Measurements from ENCODE around the gene CDKN3.
"Not testable (repeated sequence)": the region's sequence is repeated elsewhere in the genome, so short reads cannot be mapped to it uniquely, and the experiment has no call there.

CDKN3 gene

DNA sequence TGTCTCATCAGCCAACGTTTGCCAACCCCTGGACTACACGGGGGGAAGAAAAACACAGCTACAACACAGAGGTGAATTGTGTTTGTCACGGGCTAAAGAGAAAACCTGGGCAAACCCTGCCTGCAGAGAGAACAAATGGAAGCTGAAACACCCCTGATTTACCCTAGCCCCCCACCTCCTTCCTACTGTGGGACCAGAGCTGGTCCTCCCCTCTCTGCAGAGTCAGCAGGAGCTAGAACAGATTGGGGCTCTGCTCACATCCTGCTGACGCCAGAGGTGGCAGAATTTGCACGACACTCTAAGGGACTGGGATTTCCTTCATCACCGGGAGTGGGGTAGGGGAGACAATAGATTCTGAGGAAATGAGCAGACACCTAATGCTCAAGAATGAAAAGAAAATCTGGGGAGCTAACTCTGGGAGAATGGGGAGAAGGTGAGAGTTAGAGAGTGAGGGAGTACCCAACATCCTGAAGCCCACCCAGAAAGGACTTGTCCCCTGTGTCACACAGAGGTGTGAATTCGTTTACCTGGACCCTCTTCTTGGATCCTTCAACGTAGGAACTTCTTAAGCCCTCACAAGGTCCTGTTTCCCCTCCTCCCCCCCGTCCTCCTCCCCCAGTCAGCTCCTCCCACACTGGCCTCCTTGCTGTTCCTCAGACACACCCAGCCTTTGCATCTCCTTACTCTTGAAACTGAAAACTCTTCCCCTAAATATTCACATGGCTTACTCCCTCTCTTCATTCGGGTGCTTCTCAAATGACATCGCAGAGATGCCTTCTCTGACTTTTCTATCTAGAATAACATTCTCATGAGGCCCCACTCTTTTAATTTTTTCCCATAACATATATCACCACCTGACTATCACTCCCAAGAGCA is 26.2 kb upstream of the CDKN3 start:
- no peak for DNase-seq

DNA sequence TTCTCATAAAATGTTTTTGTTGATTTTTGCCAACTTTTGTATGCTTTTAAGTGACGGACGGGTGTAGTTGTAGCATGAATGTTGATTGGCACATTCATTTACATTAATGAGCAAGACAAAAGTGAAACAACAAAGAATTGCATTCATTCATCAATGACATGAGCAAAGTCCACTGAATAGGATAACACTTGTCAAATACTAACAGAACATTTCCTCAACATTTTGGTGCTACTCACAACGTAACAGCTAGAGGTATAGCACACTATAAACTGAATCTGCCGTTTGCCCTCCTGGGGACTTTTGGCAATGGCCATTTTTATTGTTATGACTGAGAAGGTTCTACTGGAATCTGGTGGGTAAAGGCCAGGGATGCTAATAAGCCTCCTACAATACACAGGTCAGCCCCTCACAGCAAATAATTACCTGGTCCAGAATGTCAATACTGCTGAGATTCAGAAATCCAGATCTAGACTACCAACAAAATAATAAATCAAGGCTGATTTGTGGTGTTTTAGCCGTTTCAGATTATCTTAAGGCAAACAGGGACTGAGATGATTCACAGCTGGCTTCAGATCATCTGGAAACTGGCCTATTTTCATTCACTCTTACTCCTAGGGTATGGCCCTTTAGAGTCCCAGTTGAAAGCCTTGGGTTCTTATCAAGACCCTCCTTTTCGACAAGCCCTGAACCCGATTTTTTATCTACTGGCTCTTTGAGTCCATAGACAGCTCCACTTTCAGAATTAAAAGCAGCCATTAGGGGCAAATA is 22.5 kb upstream of the CDKN3 start:
- DNase-seq: no peak

DNA sequence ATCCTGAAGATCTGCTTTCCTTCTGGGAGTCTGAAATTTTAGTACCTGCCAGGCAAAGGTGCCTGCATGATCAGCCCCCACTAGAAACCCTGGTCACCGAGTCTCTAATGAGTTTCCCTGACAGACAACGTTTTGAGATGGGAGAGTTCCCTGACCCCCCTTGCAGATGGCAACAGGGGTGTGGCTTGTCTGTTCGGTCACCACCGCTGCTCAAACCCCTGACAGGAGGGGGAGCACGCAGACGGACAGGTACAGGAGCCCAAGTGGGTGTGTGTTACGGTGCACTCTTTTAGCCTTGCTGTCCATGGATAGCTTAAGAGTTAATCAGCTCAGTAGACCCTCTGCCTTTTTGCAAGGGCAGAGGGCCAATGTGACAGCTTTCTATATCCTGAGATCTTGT is 19.3 kb upstream of the CDKN3 start:
- no peak for DNase-seq

DNA sequence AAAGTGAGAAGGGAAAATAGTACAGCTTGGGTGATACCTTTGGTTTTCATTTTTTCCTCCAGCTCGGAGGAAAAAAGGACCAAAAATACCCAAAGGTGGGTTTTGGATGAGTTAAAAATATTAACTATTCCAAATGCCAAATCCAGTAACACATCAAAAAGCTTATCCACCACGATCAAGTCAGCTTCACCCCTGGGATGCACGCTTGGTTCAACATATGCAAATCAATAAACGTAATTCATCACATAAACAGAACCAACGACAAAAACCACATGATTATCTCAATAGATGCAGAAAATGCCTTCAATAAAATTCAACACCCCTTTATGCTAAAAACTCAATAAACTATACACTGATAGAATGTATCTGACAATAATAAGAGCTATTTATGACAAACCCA is 17.9 kb upstream of the CDKN3 start:
- DNase-seq: not testable (repeated sequence)

DNA sequence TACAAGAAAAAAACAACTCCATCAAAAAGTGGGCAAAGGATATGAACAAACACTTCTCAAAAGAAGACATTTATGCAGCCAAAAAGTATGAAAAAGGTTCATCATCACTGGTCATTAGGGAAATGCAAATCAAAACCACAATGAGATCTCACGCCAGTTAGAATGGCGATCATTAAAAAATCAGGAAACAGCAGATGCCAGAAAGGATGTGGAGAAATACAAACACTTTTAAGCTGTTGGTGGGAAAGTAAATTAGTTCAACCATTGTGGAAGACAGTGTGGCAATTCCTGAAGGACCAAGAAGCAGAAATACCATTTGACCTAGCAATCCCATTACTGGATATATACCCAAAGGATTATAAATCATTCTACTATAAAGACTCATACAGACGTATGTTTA is 16.2 kb upstream of the CDKN3 start:
- DNase-seq: not testable (repeated sequence)

DNA sequence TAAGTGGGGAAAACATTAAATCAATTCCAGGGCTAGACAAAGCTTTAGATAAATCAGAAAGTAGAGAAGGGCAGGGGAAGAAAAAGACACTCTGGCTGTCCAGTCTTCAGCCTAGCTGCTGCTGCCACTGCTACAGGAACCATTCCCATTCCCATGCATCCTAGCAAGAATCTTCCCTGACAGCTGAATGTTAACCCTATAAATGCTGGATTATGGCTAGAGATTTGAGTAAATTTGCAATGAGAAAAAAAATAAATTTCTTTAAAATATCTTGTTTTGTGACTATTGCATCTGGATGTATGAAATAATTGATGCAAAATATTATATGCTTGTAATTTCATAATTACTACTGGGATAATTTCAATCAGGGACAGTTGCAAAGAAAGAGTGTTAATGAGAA is 15.0 kb upstream of the CDKN3 start:
- no peak for DNase-seq

DNA sequence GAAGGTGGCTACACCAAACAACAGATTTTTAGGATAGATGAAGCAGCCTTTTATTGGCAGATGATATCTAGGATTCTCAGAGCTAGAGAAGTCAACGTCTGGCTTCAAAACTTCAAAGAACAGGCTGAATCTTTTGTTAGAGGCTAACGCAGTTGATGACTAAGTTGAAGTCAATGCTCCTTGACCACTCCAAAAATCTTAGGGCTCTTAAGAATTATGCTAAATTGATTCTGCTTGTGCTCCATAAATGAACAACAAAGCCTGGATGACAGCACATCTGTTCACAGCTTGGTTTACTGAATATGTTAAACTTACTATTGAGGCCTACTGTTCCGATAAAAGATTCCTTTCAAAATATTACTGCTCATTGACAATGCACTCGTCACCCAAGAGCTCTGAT is 13.0 kb upstream of the CDKN3 start:
- DNase-seq: no peak

DNA sequence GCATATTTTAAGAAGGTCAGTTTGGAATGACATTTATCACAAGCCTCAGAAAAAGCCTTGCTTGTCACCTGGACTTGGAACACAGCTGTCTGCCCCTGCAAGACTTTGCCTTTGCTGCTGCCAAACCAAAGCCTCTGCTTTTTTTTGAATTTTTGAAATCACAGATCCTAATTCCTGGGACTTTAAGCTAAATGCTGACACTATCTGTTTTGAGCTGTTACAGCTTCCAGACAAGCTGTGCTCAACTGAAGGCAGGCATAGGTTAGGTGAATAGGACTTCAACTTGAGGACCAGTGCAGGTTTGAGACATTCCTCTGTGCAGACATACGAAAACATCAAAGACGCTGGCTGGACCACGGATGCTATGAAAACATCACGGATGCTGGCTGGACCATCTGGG is 11.3 kb upstream of the CDKN3 start:
- no peak for DNase-seq

DNA sequence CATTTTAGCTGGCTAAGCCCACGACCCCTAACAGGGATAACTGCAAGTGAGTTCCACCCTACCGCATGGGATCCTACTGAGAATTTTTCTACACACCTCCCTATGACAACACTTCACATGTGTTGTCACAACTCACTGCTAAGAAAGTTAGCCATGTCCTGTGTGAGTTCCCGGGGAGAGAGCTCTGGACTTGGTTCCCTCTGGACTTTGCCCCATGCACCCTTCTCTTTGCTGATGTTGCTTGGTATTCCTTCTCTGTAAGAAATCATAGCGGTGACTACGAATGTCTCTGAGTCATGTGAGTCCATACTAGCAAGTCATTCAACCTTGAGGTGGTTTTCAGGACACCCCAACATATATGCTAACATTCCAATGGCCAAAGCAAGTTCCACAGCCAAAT is 9.5 kb upstream of the CDKN3 start:
- DNase-seq: no peak

DNA sequence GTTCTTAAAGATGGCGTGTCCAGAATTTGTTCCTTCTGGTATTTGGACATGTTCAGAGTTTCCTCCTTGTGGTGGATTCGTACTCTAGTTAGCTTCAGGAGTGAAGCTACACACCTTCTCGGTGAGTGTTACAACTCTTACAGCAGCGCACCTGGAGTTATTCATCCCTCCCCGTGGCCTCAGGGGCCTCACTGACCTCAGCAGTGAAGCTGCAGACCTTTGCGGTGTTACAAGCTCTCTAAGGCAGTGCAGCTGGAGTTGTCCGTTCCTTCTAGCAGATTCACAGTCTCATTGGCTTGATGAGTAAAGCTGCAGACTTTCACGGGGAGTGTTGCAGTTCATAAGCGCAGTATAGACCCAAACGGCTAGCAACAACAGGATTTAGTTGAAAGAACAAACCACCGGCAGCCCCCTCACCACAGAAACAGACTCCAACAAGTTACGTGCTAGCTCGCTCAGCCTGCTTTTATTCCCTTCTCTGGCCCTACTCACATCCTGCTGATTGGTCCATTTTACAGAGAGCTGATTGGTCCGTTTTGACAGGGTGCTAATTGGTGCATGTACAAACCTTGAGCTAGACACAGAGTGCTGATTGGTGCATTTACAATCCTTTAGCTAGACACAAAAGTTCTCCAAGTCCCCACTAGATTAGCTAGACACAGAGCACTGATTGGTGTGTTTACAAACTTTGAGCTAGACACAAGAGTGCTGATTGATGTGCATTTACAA is 4.5 kb upstream of the CDKN3 start:
- DNase-seq: no peak

DNA sequence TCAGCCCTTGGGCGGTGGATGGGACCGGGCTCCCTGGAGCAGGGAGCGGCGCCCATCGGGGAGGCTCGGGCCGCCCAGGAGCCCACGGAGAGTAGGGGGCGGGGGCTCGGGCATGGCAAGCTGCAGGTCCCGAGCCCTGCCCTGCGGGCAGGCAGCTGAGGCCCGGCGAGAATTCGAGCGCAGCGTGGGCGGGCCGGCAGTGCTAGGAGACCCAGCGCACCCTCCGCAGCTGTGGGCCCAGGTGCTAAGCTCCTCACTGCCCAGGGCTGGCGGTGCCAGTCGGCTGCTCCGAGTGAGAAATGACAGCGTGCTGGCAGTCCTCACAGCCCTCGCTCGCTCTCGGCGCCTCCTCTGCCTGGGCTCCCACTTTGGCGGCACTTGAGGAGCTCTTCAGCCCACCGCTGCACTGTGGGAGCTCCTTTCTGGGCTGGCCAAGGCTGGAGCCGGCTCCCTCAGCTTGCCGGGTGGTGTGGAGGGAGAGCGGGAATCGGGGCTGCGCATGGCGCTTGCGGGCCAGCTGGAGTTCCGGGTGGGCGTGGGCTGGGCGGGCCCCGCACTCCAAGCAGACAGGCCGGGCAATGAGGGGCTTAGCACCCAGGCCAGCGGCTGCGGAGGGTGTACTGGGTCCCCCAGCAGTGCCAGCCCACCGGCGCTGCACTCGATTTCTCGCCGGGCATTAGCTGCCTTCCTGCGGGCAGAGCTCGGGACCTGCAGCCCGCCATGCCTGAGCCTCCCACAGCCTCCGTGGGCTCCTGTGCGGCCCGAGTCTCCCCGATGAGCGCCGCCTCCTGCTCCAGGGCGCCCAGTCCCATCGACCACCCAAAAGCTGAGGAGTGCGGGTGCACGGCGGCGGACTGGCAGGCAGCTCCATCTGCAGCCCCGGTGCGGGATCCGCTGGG is 3.6 kb upstream of the CDKN3 start:
- DNase-seq: not testable (repeated sequence)

DNA sequence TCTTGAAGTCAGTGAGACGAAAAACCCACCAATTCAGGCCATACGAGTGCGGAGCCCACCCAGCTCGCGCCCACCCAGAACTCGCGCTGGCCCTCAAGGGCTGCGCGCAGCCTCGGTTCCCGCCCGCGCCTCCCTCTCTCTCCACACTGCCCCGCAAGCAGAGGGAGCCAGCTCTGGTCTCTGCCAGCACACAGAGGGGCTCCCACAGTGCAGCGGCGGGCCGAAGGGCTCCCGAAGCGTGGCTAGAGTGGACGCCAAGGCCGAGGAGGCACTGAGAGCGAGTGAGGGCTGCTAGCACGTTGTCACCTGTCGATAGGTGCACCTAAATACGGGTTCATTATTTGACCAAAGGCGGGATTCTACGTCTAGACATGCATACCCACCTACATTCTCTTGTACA is 2.2 kb upstream of the CDKN3 start:
- no peak for DNase-seq

DNA sequence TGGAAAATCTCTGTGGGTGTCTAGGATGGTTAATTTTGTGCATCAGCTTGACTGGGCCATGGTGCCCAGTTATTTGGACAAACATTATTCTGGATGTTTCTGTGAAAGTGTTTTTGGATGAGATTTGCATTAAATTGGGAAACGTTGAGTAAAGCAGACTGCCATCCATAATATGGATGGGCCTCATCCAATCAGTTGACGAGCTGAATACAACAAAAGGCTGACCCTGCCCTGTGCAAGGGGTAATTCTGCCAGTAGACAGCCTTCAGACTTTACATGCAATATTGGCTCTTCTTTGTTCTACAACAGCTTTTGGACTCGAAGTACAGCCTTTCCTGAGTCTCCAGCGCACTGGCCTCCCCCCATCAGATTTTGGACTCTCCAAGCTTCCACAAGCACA is 1.5 kb upstream of the CDKN3 start:
- no peak for DNase-seq

DNA sequence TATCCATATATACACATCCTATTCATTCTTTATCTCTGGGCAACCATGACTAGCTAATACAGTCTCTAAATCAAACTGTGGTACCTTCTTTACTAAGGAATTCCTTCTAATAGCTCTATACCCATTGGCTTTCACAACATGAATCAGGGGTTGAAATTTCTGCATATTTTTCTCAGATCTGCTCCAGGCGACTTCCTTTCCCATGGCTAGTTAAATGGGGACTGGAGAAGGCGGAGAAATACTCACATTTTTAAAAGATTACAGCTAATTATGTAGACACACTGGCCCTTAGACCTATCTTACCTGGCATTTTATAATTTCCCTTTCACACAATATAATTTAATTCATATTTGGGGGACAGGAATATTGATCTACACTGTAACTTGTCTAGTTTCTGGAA is 1.1 kb upstream of the CDKN3 start:
- no peak for DNase-seq

DNA sequence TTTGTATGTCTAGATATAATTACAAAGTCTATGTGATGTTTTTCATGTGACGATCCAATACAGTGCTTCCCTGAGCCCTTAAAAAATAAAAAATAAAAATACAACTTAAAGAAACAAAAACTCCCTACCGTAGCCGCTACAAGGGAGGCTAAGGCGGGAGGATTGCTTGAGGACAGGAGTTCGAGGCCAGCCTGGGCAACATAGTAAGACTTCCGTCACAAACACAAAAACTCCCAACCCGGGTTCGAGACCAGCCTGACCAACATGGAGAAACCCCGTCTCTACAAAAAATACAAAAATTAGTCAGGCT is 669 bp upstream of the CDKN3 start:
- no peak for DNase-seq

DNA sequence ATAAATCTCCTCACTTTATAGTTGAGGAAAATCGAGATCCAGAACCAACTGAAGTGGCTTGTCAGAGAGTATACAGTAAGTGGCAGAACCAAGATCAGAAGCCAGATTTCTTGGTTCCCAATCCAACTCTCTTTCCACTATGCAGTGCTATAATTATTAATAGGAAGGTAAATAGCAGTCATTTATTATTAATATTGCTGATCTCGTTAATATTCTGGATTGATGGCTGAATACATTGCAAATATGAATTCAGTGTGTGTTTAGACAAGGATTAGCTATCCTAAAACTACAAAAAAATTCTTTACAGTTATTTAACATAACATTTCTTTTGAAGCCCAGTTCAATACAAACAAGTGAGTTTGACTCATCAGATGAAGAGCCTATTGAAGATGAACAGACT is 2.8 kb downstream of the CDKN3 start:
- DNase-seq: no peak

DNA sequence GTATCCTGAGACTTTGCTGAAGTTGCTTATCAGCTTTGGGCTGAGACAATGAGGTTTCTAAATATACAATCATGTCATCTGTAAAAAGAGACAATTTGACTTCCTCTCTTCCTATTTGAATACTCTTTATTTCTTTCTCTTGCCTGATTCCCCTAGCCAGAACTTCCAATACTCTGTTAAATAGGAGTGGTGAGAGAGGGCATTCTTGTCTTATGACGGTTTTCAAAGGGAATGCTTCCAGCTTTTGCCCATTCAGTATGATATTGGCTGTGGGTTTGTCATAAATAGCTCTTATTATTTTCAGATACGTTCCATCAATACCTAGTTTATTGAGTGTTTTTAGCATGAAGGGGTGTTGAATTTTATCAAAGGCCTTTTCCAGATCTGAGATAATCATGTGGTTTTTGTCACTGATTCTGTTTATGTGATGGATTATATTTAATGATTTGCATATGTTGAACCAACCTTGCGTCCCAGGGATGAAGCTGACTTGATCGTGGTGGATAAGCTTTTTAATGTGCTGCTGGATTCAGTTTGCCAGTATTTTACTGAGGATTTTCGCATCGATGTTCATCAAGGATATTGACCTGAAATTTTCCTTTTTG is 6.7 kb downstream of the CDKN3 start:
- not testable (repeated sequence) for DNase-seq

DNA sequence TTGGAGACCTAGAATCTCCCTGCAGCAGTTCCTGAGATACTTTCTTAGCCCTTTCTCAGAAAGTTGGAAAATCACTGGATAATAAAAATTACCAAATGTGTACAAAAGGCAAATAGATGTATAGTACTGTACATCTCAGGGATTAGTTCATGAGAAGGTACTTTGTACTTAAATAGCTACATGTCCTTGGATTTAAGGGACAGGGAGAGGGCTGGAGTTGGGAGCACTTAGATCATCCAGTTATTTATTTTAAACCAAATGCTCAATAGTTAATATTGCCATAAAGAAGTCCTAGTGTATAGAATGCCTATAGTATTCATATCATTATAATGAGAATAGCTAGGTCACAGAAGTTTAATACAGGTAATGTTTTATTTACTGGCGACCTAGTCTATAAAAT is 13.4 kb downstream of the CDKN3 start:
- DNase-seq: no peak

DNA sequence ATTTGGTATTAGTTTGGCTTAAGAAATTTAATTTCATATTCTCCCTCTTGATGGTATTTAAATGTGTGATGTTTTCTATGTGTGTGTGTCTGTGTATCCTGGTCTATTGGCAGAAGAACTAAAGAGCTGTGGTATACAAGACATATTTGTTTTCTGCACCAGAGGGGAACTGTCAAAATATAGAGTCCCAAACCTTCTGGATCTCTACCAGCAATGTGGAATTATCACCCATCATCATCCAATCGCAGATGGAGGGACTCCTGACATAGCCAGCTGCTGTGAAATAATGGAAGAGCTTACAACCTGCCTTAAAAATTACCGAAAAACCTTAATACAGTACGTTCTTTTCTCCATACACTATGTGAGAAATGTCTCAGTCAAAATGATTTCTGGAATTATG is 14.6 kb downstream of the CDKN3 start:
- DNase-seq: no peak

DNA sequence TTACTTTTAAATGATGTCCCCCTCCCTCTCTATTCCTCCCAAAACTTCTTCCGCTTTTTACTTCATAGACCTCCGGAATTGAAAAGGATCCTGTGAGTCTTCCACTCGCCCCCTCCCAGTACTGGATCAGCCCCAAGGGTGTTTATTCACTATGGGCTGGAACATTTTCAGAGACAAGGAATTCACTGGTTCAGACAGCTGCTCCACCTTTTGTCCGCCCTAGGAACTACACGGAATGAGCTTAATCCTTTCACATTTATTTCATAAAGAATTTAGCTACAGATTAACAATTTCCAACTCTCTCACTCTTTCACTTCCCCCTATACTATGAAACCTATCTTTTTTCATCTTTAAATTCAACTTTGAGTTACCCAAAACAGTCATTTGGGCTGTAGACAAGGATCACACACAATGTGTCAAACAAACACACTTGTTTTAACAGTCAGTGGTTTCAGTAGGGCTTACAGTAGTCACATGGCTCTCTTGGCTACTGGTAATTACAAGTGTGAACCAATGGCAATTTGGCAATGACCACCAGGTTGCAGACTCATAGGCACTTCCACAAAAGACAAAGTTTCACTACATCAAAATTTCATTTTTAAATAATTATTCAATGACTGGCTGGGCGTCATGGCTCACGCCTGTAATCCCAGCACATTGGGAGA is 23.8 kb downstream of the CDKN3 start:
- DNase-seq: no peak

DNA sequence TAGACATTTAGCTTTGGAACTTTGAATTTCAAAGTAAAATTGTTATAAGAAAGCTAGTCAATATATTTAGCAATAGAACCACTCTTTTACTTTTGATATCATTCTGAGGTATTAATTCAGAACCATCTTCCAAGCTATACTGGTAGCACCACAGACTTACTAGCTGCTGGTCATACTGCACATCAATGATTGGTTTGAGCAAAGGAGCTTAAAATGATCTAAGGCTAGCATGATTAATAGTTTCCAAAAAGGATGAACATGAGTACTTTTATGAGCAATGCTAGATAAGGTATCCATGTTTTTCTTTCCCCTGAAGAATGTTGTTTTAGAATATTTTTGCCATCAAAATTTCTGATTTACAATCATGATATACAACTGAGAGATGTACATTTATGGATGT is 27.2 kb downstream of the CDKN3 start:
- DNase-seq: no peak

DNA sequence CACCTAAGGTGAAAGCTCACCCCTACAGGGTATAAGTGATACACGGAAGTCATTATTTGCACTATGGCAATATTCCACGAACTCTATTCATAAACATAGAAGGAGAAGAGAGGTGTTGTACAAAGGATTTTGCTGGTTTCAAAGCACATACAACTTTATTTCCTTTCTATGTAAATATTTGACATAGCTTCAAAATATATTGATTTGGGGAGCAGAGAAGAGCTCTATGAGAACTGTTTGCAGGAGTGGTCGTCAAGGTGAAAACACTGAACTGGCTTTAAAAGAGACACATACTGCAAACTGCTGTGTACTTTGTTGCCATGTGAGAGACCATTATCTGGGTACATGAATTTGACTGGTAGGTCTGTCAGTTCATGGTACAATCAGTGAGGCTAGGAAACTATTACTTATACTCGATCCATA is 27.7 kb downstream of the CDKN3 start:
- DNase-seq: no peak
